Right atrium auricular region (tissue), 2 donors: ENCODE results near the gene NHLRC2. TPM values are rescaled to one million over a fixed set of nuclear protein-coding genes. Genes with fewer than 3 reads are reported as not detected.

Source experiments
- DNase-seq: peaks from one replicate; pipeline ENCODE4 v3.0.0-alpha.2; 2019; ENCODE audit warnings: low spot score
- H3K27ac ChIP-seq, 2 donors: fragments of 200-600 bp; sonication (generic); 1 replicate in 1 of 2; 2 replicates in 1 of 2; pipeline ENCODE4 v1.5.1; 2016 to 2019
- H3K27me3 ChIP-seq, 2 donors: fragments of 200-600 bp; sonication (generic); one replicate each; pipeline versions ENCODE4 v1.5.1 to v1.6.0; 2017 to 2019
- H3K36me3 ChIP-seq: fragments of 200-600 bp; sonication (generic); one replicate; pipeline ENCODE4 v1.5.1; 2016
- H3K4me1 ChIP-seq, 2 donors: fragments of 200-600 bp; sonication (generic); one replicate each; pipeline versions ENCODE4 v1.5.1 to v1.6.0; 2017 to 2019
- H3K4me3 ChIP-seq, 2 donors: fragments of 200-600 bp; sonication (generic); 1 replicate in 1 of 2; 2 replicates in 1 of 2; pipeline ENCODE4 v1.5.1; 2017 to 2019; ENCODE audit warnings: mild to moderate bottlenecking in 1 of 2, moderate library complexity in 1 of 2
- H3K9me3 ChIP-seq, 2 donors: fragments of 200-600 bp; sonication (generic); one replicate each; pipeline ENCODE4 v1.5.1; 2019
- CTCF ChIP-seq, 2 donors: fragments of 200-600 bp; sonication (generic); IDR thresholded peaks; one replicate each; pipeline ENCODE4 v1.5.1; 2019; ENCODE audit warnings: antibody characterized with exemption in 2 of 2
- total RNA-seq, 2 donors: library from RNA; depleted of rRNA; stranded (reverse); fragments of >200 nt; gene quantifications; one replicate each; pipeline ENCODE4 v1.1.0, GENCODE V29; 2016

Gene NHLRC2
- total RNA-seq, 2 donors from 2014 or later = 38.6 to 74.8 TPM

- DNase-seq = no peak
- no peaks in the 10 kb centered on the region for H3K36me3 ChIP-seq
- H3K27ac ChIP-seq = no peak overlapping the region
- TF ChIP-seq CTCF (IDR thresholded peaks at IDR 0.05) = no peak
- no peak overlapping the region for H3K4me3 ChIP-seq
- no peaks in the 10 kb centered on the region for H3K9me3 ChIP-seq
- no peaks in the 10 kb centered on the region for H3K27me3 ChIP-seq
- peaks cover 0 to 13% of the 10 kb centered on the region in 2 donors for H3K4me1 ChIP-seq
These were observed 95.8 kb downstream of the NHLRC2 start for GRCh38 chr10:113950268-113950667.

GRCh38 chr10:113953505-113954272 is 99.2 kb downstream of the NHLRC2 start:
- peaks cover 0 to 22% of the 10 kb centered on the region in 2 donors for H3K4me1 ChIP-seq
- no peak for TF ChIP-seq CTCF (IDR thresholded peaks at IDR 0.05)
- no peak for DNase-seq
- H3K36me3 ChIP-seq = no peaks in the 10 kb centered on the region
- H3K27ac ChIP-seq = no peak overlapping the region
- no peaks in the 10 kb centered on the region for H3K9me3 ChIP-seq
- H3K4me3 ChIP-seq = no peak overlapping the region
- no peaks in the 10 kb centered on the region for H3K27me3 ChIP-seq

- no peak for DNase-seq
- TF ChIP-seq CTCF (IDR thresholded peaks at IDR 0.05) = no peak
- Histone ChIP-seq H3K27me3 (no peaks in the 10 kb centered on the region), H3K9me3 (no peaks in the 10 kb centered on the region), H3K4me1 (peaks cover 0 to 29% of the 10 kb centered on the region in 2 donors), H3K4me3 (no peak overlapping the region), H3K36me3 (no peaks in the 10 kb centered on the region), H3K27ac (no peak overlapping the region)
These were observed 99.9 kb downstream of the NHLRC2 start for GRCh38 chr10:113954409-113954808.

GRCh38 chr10:113957013-113957412 is 102.6 kb downstream of the NHLRC2 start:
- no peak for TF ChIP-seq CTCF (IDR thresholded peaks at IDR 0.05)
- Histone ChIP-seq H3K27me3 (no peaks in the 10 kb centered on the region), H3K9me3 (no peaks in the 10 kb centered on the region), H3K4me3 (no peak overlapping the region), H3K27ac (no peak overlapping the region), H3K36me3 (no peaks in the 10 kb centered on the region), H3K4me1 (peaks cover 0 to 31% of the 10 kb centered on the region in 2 donors)
- no peak for DNase-seq

- Histone ChIP-seq H3K27ac (peak overlapping the region; percentile 50 to 82), H3K4me1 (peaks cover 0 to 31% of the 10 kb centered on the region in 2 donors), H3K9me3 (no peaks in the 10 kb centered on the region), H3K36me3 (no peaks in the 10 kb centered on the region), H3K27me3 (no peaks in the 10 kb centered on the region), H3K4me3 (no peak overlapping the region)
- no peak for TF ChIP-seq CTCF (IDR thresholded peaks at IDR 0.05)
- peak; percentile 74 for DNase-seq
These were observed 104.3 kb downstream of the NHLRC2 start for GRCh38 chr10:113958631-113959382.
